ENCODE data around the gene MAST2.
"Not testable (repeated sequence)": the region's sequence is repeated elsewhere in the genome, so short reads cannot be mapped to it uniquely, and the experiment has no call there.

DNA sequence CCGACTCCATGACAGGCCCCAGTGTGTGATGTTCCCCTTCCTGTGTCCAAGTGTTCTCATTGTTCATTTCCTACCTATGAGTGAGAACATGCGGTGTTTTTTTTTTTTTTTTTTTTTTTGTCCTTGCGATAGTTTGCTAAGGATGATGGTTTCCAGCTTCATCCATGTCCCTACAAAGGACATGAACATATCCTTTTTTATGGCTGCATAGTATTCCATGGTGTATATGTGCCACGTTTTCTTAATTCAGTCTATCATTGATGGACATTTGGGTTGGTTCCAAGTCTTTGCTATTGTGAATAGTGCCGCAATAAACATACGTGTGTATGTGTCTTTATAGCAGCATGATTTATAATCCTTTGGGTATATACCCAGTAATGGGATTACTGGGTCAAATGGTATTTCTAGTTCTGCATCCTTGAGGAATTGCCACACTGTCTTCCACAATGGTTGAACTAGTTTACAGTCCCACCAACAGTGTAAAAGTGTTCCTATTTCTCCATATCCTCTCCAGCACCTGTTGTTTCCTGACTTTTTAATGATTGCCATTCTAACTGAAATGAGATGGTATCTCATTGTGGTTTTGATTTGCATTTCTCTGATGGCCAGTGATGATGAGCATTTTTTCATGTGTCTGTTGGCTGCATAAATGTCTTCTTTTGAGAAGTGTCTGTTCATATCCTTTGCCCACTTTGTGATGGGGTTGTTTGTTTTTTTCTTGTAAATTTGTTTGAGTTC is 54.5 kb downstream of the MAST2 start:
- TF ChIP-seq, protein P1, sequence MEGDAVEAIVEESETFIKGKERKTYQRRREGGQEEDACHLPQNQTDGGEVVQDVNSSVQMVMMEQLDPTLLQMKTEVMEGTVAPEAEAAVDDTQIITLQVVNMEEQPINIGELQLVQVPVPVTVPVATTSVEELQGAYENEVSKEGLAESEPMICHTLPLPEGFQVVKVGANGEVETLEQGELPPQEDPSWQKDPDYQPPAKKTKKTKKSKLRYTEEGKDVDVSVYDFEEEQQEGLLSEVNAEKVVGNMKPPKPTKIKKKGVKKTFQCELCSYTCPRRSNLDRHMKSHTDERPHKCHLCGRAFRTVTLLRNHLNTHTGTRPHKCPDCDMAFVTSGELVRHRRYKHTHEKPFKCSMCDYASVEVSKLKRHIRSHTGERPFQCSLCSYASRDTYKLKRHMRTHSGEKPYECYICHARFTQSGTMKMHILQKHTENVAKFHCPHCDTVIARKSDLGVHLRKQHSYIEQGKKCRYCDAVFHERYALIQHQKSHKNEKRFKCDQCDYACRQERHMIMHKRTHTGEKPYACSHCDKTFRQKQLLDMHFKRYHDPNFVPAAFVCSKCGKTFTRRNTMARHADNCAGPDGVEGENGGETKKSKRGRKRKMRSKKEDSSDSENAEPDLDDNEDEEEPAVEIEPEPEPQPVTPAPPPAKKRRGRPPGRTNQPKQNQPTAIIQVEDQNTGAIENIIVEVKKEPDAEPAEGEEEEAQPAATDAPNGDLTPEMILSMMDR (conservative IDR thresholded peaks at IDR 0.05 in 1 of 2, IDR thresholded peaks at IDR 0.05 in 1 of 2; ENCODE audit: extremely low read depth in 1 of 2, insufficient read depth in 1 of 2, low read depth in 1 of 2, low read length in 2 of 2), result not testable (repeated sequence)
- not testable (repeated sequence) for TF ChIP-seq EZH2 (IDR thresholded peaks at IDR 0.05; ENCODE audit: borderline replicate concordance, low read length)

Data from mammary epithelial cell (primary cell).